ENCODE results near the gene CYP2W1. TPM values are rescaled to one million over a fixed set of nuclear protein-coding genes. Genes with fewer than 3 reads are reported as not detected.

Gene CYP2W1
- total and polyA plus RNA-seq, 10 of the 15 experiments (the other 5 are each of a cell fraction or from before 2014, with no cell fraction given), result not detected

GRCh38 chr7:1024876-1025742 is 42.1 kb downstream of the CYP2W1 start (continued):
- TF ChIP-seq ETV6 (conservative IDR thresholded peaks at IDR 0.05 in 1 of 2, IDR thresholded peaks at IDR 0.05 in 1 of 2; ENCODE audit: borderline replicate concordance in 1 of 2, low read depth in 1 of 2) (no peak), TCF12 (IDR thresholded peaks at IDR 0.05; ENCODE audit: low read depth, low read length) (no peak), MXI1 (IDR thresholded peaks at IDR 0.05; ENCODE audit: low read depth, low read length) (0 out of 2 replicates have a peak, but pooled peaks have one; percentile 27), MTA2 (IDR thresholded peaks at IDR 0.05; ENCODE audit: low read depth) (no peak), HCFC1 (IDR thresholded peaks at IDR 0.05; ENCODE audit: low read length) (no peak), SREBF2 (IDR thresholded peaks at IDR 0.05; ENCODE audit: low read length) (0 out of 2 replicates have a peak, but pooled peaks have one; percentile 5), POLR2A (IDR thresholded peaks at IDR 0.05; ENCODE audit: low read depth, low read length) (peak; percentile 53; the same call in 1 of the 2 replicates), STAT3 (IDR thresholded peaks at IDR 0.05; ENCODE audit: low read depth, low read length) (no peak), POLR2AphosphoS2 (IDR thresholded peaks at IDR 0.05; ENCODE audit: low read depth, low read length) (0 out of 2 replicates have a peak, but pooled peaks have one; percentile 24), EGR1 (IDR thresholded peaks at IDR 0.05; ENCODE audit: borderline replicate concordance in 1 of 2, low read depth in 2 of 2, low read length in 2 of 2) (no peak), ZBTB33 (IDR thresholded peaks at IDR 0.05) (peak; percentile 9; the same call in 1 of the 2 replicates), EED (IDR thresholded peaks at IDR 0.05; ENCODE audit: low read depth) (no peak), SKIL (IDR thresholded peaks at IDR 0.05; ENCODE audit: low read depth, poor library complexity, severe bottlenecking) (no peak), CHD2 (IDR thresholded peaks at IDR 0.05; ENCODE audit: borderline replicate concordance, low read depth, low read length) (no peak), WRNIP1 (IDR thresholded peaks at IDR 0.05; ENCODE audit: borderline replicate concordance, low read depth, low read length) (peak; percentile 56; the same call in 1 of the 2 replicates), LARP7 (IDR thresholded peaks at IDR 0.05) (peak; percentile 33), SPI1 (IDR thresholded peaks at IDR 0.05; ENCODE audit: borderline replicate concordance, insufficient read depth, low read depth, low read length) (no peak), NR2C2 (IDR thresholded peaks at IDR 0.05; ENCODE audit: borderline replicate concordance, control insufficient read depth, insufficient read length, low read depth) (no peak), RCOR1 (conservative IDR thresholded peaks at IDR 0.05; ENCODE audit: low read depth, low read length) (no peak), CHD1 (IDR thresholded peaks at IDR 0.05; ENCODE audit: low read depth, low read length) (no peak), SP1 (IDR thresholded peaks at IDR 0.05; ENCODE audit: low read depth, low read length) (no peak), GATAD2B (conservative IDR thresholded peaks at IDR 0.05; ENCODE audit: low read depth) (no peak), SREBF1 (IDR thresholded peaks at IDR 0.05; ENCODE audit: low read length) (no peak), SMAD1 (IDR thresholded peaks at IDR 0.05; ENCODE audit: low read depth, partially characterized antibody) (no peak), TARDBP (IDR thresholded peaks at IDR 0.05; ENCODE audit: borderline replicate concordance) (no peak), CEBPB (IDR thresholded peaks at IDR 0.05; ENCODE audit: borderline replicate concordance in 1 of 2, low read depth in 2 of 2, low read length in 2 of 2) (no peak)
